Heart left ventricle (tissue), 16 donors: ENCODE measurements around the gene ENAM. TPM values are rescaled to one million over a fixed set of nuclear protein-coding genes. Genes with fewer than 3 reads are reported as not detected.
A peak's percentile ranks its signal among the peaks of the same experiment; 100 is the strongest.

Experiments
- ATAC-seq, 4 donors: fragments of 200-7000 bp; cut with Tn5 transposase; one replicate each; pipeline ENCODE4 v1.9.1; 2020 to 2022; ENCODE audit warnings: moderate library complexity in 4 of 4, mild to moderate bottlenecking in 3 of 4, moderate number of reproducible peaks in 1 of 4
- DNase-seq, 5 donors: peaks; one replicate each; pipeline ENCODE4 v3.0.0-alpha.2; 2020
- H3K27ac ChIP-seq, 12 donors: fragments of 200-600 bp; sonication (generic) in 4 of 12; one replicate each; pipeline versions ENCODE4 v1.5.0 to v1.8.0; 2016 to 2022; ENCODE audit warnings: mild to moderate bottlenecking in 2 of 12
- H3K27me3 ChIP-seq, 9 donors: fragments of 200-600 bp; sonication (generic) in 2 of 9; one replicate each; pipeline versions ENCODE4 v1.5.1 to v1.8.0; 2016 to 2022; ENCODE audit warnings: mild to moderate bottlenecking in 3 of 9
- H3K36me3 ChIP-seq, 9 donors: fragments of 200-600 bp; sonication (generic) in 2 of 9; one replicate each; pipeline versions ENCODE4 v1.5.0 to v1.8.0; 2018 to 2022; ENCODE audit warnings: mild to moderate bottlenecking in 2 of 9
- H3K4me1 ChIP-seq, 12 donors: fragments of 200-600 bp; sonication (generic) in 4 of 12; one replicate each; pipeline versions ENCODE4 v1.5.0 to v1.8.0; 2016 to 2022; ENCODE audit warnings: mild to moderate bottlenecking in 3 of 12
- H3K4me3 ChIP-seq, 12 donors: fragments of 200-600 bp; sonication (generic) in 4 of 12; one replicate each; pipeline versions ENCODE4 v1.5.0 to v1.8.0; 2017 to 2022; ENCODE audit warnings: mild to moderate bottlenecking in 9 of 12, moderate library complexity in 4 of 12
- H3K9me3 ChIP-seq, 12 donors: fragments of 200-600 bp; sonication (generic) in 4 of 12; one replicate each; pipeline versions ENCODE4 v1.5.0 to v1.8.0; 2016 to 2022; ENCODE audit warnings: mild to moderate bottlenecking in 1 of 12
- POLR2A ChIP-seq, 2 donors: fragments of 450-650 bp; IDR thresholded peaks; one replicate each; pipeline ENCODE4 v1.6.1; 2017; ENCODE audit warnings: antibody characterized with exemption in 2 of 2, mild to moderate bottlenecking in 2 of 2, moderate library complexity in 2 of 2
- WGBS, 4 donors: extraction: QIAGEN DNeasy Blood & Tissue Kit in 2 of 4; methylation state at CpG; one replicate each; pipeline versions ENCODE4 v1.1.5 to v1.1.7; 2013 to 2018; 5-methylcytosine and 5-hydroxymethylcytosine counted together
- intact Hi-C, 10 donors: fragments of 100-400 bp; cut with DNase I; formaldehyde crosslinking; loops; one replicate each; pipeline versions ENCODE4 v1.11.1 to v1.14.2; 2022
- polyA plus RNA-seq, 2 donors: library from polyadenylated mRNA; stranded (reverse); fragments of 200-250 nt; gene quantifications; one replicate each; pipeline ENCODE4 v1.2.3, GENCODE V29; 2013
- total RNA-seq, 9 donors: library from RNA; depleted of rRNA in 2 of 9; stranded (reverse); fragments of >200 nt in 2 of 9; fragmentation: NEBNext Ultra II Directional in 3 of 9; extraction: Animal tissue kit (Norgen Biotek cat#: 25700) in 3 of 9; gene quantifications; one replicate each; pipeline versions ENCODE4 v1.1.0 to v1.2.4, GENCODE V29; 2016 to 2023
- TF ChIP-seq, protein P1 (sequence below), 12 donors: fragments of 200-600 bp; sonication (generic) in 4 of 12; IDR thresholded peaks; one replicate each; pipeline versions ENCODE4 v1.5.0 to v1.8.0; 2018 to 2022; ENCODE audit warnings: antibody characterized with exemption in 12 of 12, mild to moderate bottlenecking in 5 of 12
- donor health status: ischemic (EF 13 %, LVEDD 7.1; RV severe dilation, severe dysfunction).
- donor health status: healthy with polysubstance abuse.
- donor health status: DM: no; HTN: yes; CAD: no.
- donor health status: DM: no; HTN: no; CAD: no.
- donor health status: ischemic (EF 25% LVEDD 6.9; RV normal size, moderate dysfunction).
- donor health status: ischemic (EF 25% LVEDD 5.7; RV mildly dilated, moderate dysfunction).
- donor health status: healthy.
- donor health status: DM: yes; HTN: yes; CAD: no.
- donor health status: ischemic (EF 35%, LVEDD 5.7; RV mildly dilated, moderate dysfunction).
- donor health status: nonischemic (EF 11% LVEDD 7.7; RV severe dilation, severe dysfunction).
- donor health status: DM: yes; HTN: yes; CAD: no.
- donor health status: PGD.
- donor health status: ischemic (EF 29% LVEDD 5.4; RV normal size, mild dysfunction).
- donor health status: nonischemic (EF 23%, LVEDD 6.1; RV moderate dilation, normal function).

Gene ENAM
- total and polyA plus RNA-seq, 11 donors = 0.98 to 16.0 (median 6.8) TPM

DNA sequence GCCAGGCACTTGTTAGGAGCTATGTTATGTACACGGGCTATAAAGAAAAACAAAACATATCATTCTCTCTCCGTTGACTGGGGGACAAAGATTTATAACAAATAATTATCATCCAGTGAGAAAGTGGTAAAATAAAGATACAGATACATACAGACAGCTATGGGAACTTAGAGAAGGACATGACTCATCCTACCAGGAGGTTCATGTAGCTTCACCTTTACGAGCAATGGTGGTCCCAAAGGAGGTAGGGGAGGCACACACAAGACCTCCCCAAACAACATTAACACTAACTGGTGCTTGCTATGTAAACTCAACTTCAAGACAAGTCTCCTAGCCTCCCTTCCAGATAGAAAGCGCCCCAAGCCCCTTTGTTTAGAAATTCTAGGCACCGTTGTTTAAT is 27.6 kb upstream of the ENAM start:
- 68 to 83% (median 77%) methylated on average over 5 of the region's 5 CpGs for WGBS, 4 donors
- intact Hi-C loops = loop anchor here in 1 of 10 donors (5.0 kb wide), 1 partner anchor 1111 kb away; no protein-coding TSS in a partner anchor
- Histone ChIP-seq H3K4me1 (no peaks in the 10 kb centered on the region), H3K4me3 (no peak overlapping the region), H3K27me3 (no peaks in the 10 kb centered on the region), H3K9me3 (no peaks in the 10 kb centered on the region), H3K36me3 (no peaks in the 10 kb centered on the region), H3K27ac (no peak overlapping the region)
- no peak for ATAC-seq
- TF ChIP-seq POLR2A (IDR thresholded peaks at IDR 0.05) = no peak
- TF ChIP-seq, protein P1, sequence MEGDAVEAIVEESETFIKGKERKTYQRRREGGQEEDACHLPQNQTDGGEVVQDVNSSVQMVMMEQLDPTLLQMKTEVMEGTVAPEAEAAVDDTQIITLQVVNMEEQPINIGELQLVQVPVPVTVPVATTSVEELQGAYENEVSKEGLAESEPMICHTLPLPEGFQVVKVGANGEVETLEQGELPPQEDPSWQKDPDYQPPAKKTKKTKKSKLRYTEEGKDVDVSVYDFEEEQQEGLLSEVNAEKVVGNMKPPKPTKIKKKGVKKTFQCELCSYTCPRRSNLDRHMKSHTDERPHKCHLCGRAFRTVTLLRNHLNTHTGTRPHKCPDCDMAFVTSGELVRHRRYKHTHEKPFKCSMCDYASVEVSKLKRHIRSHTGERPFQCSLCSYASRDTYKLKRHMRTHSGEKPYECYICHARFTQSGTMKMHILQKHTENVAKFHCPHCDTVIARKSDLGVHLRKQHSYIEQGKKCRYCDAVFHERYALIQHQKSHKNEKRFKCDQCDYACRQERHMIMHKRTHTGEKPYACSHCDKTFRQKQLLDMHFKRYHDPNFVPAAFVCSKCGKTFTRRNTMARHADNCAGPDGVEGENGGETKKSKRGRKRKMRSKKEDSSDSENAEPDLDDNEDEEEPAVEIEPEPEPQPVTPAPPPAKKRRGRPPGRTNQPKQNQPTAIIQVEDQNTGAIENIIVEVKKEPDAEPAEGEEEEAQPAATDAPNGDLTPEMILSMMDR (IDR thresholded peaks at IDR 0.05) = no peak
- DNase-seq = no peak

DNA sequence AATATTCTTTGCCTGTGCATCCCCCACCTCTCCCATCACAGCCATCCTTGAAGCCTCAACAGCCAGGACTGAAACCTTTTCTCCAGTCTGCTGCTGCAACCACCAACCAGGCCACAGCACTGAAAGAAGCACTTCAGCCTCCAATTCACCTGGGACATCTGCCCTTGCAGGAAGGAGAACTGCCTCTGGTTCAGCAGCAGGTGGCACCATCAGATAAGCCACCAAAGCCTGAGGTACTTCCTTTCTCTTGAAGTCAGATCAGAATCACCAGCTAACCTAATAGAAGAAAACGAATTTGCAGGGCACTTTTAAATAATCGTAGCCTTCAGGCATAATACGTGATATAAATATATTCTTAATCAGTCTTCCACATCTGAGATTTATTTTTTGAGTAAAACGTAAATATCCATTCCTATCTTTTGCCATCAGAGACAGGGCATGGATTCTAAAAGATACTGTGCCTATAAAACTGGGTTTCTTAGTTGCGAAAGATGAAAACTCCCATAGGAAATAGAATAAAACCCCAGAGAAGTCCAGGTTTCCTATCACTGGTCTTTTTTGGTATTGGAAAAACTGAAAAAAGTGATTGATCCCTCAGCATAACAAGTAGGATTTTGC is 27.0 kb upstream of the ENAM start:
- Histone ChIP-seq H3K27me3 (no peaks in the 10 kb centered on the region), H3K4me3 (no peak overlapping the region), H3K9me3 (no peaks in the 10 kb centered on the region), H3K4me1 (no peaks in the 10 kb centered on the region), H3K36me3 (no peaks in the 10 kb centered on the region), H3K27ac (no peak overlapping the region)
- TF ChIP-seq, protein P1 (IDR thresholded peaks at IDR 0.05) = peak; percentile 35 to 65 (median 58)
- TF ChIP-seq POLR2A (IDR thresholded peaks at IDR 0.05) = no peak
- DNase-seq (peak in 3 of 5 donors; percentile 19 to 34 (median 23)), ATAC-seq (peak in 3 of 4 donors; percentile 53 to 68 (median 64))
- 33 to 42% (median 36%) methylated on average over 5 of the region's 5 CpGs for WGBS, 4 donors
- intact Hi-C loops = loop anchor here in 1 of 10 donors (5.0 kb wide), 1 partner anchor 1111 kb away; no protein-coding TSS in a partner anchor

DNA sequence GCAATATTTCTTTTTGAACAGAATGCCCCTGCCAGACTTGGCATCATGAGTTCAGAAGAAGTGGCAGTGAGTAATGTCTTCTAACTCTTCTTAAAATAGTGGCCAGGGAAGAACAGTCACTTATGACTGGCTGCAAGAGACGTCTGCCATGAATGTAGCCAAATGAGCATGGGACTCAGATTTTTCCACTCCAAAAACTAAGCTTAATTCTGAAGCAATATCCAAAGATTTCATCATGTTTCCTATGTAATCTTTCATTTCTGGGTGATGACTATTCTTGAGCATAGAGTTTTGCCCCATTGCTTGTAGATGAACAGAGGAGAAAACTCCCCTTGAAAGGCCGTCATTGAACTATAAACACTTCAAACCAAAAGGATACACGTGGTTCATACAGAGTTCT is 24.7 kb upstream of the ENAM start:
- no peaks in the 10 kb centered on the region for H3K9me3 ChIP-seq
- H3K27me3 ChIP-seq = no peaks in the 10 kb centered on the region
- WGBS, 4 donors = 29 to 44% (median 36%) methylated on average over 3 of the region's 3 CpGs
- ATAC-seq (no peak), DNase-seq (no peak)
- TF ChIP-seq, protein P1 (IDR thresholded peaks at IDR 0.05) = no peak
- no peak for TF ChIP-seq POLR2A (IDR thresholded peaks at IDR 0.05)
- intact Hi-C loops = loop anchor here in 1 of 10 donors (5.0 kb wide), 1 partner anchor 1108 kb away; no protein-coding TSS in a partner anchor
- H3K4me1 ChIP-seq = no peaks in the 10 kb centered on the region
- H3K27ac ChIP-seq = no peak overlapping the region
- H3K36me3 ChIP-seq = no peaks in the 10 kb centered on the region
- no peak overlapping the region for H3K4me3 ChIP-seq

DNA sequence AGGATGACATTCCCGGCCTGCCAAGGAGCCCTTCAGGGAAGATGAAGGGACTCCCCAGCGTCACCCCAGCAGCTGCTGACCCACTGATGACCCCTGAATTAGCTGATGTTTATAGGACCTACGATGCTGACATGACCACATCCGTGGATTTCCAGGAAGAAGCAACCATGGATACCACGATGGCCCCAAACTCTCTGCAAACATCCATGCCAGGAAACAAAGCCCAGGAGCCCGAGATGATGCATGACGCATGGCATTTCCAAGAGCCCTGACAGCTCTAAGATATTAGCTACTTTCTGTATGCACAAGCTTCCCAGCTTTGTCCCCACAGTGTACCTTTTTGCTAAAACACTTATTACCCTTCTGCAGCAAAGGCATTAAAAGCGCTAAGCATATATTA is 22.1 kb upstream of the ENAM start:
- H3K27me3 ChIP-seq = no peaks in the 10 kb centered on the region
- DNase-seq (no peak), ATAC-seq (no peak)
- no peak overlapping the region for H3K4me3 ChIP-seq
- no peak for TF ChIP-seq POLR2A (IDR thresholded peaks at IDR 0.05)
- TF ChIP-seq, protein P1 (IDR thresholded peaks at IDR 0.05) = no peak
- no peaks in the 10 kb centered on the region for H3K4me1 ChIP-seq
- H3K27ac ChIP-seq = no peak overlapping the region
- H3K9me3 ChIP-seq = no peaks in the 10 kb centered on the region
- 71 to 86% (median 74%) methylated on average over 7 to 8 of the region's 8 CpGs for WGBS, 4 donors
- intact Hi-C loops = no loop called here
- no peaks in the 10 kb centered on the region for H3K36me3 ChIP-seq
